Measurements from ENCODE around the gene AP1S1.

DNA sequence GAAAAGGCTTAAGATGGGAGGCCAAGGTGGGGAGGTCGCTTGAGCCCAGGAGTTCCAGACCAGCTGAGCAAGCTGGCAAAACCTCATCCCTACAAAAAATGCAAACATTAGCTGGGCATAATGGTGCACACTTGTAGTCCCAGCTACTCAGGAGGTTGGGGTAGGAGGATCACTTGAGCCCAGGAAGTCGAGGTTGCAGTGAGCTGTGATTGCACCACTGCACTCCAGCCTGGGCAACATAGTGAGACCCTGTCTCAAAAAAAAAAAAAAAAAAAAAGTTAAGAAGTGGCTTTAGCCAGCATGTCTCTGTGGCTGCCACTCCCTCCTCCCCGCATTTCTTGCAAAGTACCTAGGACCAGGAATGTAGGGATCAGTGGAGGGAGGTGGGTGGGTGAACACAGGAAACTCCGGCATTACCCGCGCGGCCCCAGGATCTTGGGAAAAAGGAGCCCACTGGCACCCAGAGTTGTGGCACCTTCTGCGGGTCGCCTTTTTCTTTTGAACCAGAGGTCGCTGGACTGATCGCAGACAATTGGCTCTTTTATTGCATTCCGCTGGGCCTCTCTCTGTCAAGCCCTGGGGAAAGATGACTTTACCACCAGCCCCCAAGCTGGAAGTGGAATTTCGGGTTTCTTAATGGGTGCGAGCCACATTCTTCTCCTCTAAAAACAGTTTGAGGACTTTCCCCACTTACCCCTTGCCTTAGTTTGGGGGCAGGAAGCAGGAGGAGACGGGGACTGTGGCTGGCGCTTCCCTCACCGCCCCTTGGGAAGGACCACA, 7.6 kb downstream of the AP1S1 start:
- TF ChIP-seq, protein P1, sequence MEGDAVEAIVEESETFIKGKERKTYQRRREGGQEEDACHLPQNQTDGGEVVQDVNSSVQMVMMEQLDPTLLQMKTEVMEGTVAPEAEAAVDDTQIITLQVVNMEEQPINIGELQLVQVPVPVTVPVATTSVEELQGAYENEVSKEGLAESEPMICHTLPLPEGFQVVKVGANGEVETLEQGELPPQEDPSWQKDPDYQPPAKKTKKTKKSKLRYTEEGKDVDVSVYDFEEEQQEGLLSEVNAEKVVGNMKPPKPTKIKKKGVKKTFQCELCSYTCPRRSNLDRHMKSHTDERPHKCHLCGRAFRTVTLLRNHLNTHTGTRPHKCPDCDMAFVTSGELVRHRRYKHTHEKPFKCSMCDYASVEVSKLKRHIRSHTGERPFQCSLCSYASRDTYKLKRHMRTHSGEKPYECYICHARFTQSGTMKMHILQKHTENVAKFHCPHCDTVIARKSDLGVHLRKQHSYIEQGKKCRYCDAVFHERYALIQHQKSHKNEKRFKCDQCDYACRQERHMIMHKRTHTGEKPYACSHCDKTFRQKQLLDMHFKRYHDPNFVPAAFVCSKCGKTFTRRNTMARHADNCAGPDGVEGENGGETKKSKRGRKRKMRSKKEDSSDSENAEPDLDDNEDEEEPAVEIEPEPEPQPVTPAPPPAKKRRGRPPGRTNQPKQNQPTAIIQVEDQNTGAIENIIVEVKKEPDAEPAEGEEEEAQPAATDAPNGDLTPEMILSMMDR (IDR thresholded peaks at IDR 0.05): no peak
- TF ChIP-seq EP300 (IDR thresholded peaks at IDR 0.05) (no peak), POLR2A (IDR thresholded peaks at IDR 0.05) (no peak)

All from suprapubic skin (tissue), 3 donors.